ENCODE measurements around the gene NCK2.
"Not testable (repeated sequence)": the region's sequence is repeated elsewhere in the genome, so short reads cannot be mapped to it uniquely, and the experiment has no call there.

GRCh38 chr2:105756865-105757264 is 12.2 kb downstream of the NCK2 start:
- not testable (repeated sequence) for TF ChIP-seq ELK1 (CRISPR knock-in tag; IDR thresholded peaks at IDR 0.05); ZNF263 (CRISPR knock-in tag; IDR thresholded peaks at IDR 0.05; ENCODE audit: borderline replicate concordance); DEAF1 (CRISPR knock-in tag; IDR thresholded peaks at IDR 0.05); FOXK1 (CRISPR knock-in tag; IDR thresholded peaks at IDR 0.05; ENCODE audit: borderline replicate concordance); PML (IDR thresholded peaks at IDR 0.05; ENCODE audit: low read length); PREB (CRISPR knock-in tag; IDR thresholded peaks at IDR 0.05)

Measured in K562 (cell line).